Breast epithelium (tissue), 4 donors: ENCODE results near the gene OBSCN. TPM values are rescaled to one million over a fixed set of nuclear protein-coding genes. Genes with fewer than 3 reads are reported as not detected.

ENCODE experiments used
- DNase-seq, 2 donors: peaks; one replicate each; pipeline ENCODE4 v3.0.0-alpha.2; 2019; ENCODE audit warnings: low spot score in 2 of 2
- H3K27ac ChIP-seq, 2 donors: fragments of 200-600 bp; sonication (generic) in 1 of 2; one replicate each; pipeline ENCODE4 v1.5.1; 2016 to 2019; ENCODE audit warnings: mild to moderate bottlenecking in 1 of 2
- H3K27me3 ChIP-seq, 2 donors: fragments of 200-600 bp; sonication (generic) in 1 of 2; one replicate each; pipeline versions ENCODE4 v1.5.1 to v1.6.0; 2017 to 2019; ENCODE audit warnings: control low read depth in 1 of 2, mild to moderate bottlenecking in 1 of 2
- H3K36me3 ChIP-seq: fragments of 200-600 bp; one replicate; pipeline ENCODE4 v1.5.1; 2019
- H3K4me1 ChIP-seq, 2 donors: fragments of 200-600 bp; sonication (generic); one replicate each; pipeline ENCODE4 v1.5.1; 2016 to 2019; ENCODE audit warnings: control low read depth in 1 of 2
- H3K4me3 ChIP-seq, 3 donors: fragments of 200-600 bp; sonication (generic); 1 replicate in 2 of 3; 2 replicates in 1 of 3; pipeline ENCODE4 v1.5.1; 2016 to 2019; ENCODE audit warnings: mild to moderate bottlenecking in 3 of 3, moderate library complexity in 2 of 3
- H3K9me3 ChIP-seq, 2 donors: fragments of 200-600 bp; sonication (generic) in 1 of 2; one replicate each; pipeline ENCODE4 v1.5.1; 2016 to 2019; ENCODE audit warnings: control low read depth in 1 of 2
- CTCF ChIP-seq, 3 donors: fragments of 450-650 bp; IDR thresholded peaks; one replicate each; pipeline ENCODE4 v1.5.1; 2016 to 2017; ENCODE audit warnings: antibody characterized with exemption in 3 of 3, mild to moderate bottlenecking in 3 of 3, moderate library complexity in 3 of 3
- POLR2A ChIP-seq: fragments of 450-650 bp; IDR thresholded peaks from one replicate; pipeline ENCODE4 v1.6.1; 2016; ENCODE audit warnings: antibody characterized with exemption, mild to moderate bottlenecking, moderate library complexity
- POLR2AphosphoS5 ChIP-seq, 3 donors: sonication (generic); formaldehyde crosslinking; IDR thresholded peaks; one replicate each; pipeline ENCODE4 v1.6.1; 2017; ENCODE audit warnings: antibody characterized with exemption in 3 of 3
- intact Hi-C: fragments of 100-400 bp; cut with DNase I; formaldehyde crosslinking; loops from one replicate; pipeline ENCODE4 v1.15.1; 2023; ENCODE audit warnings: low total_unique reads
- total RNA-seq, 3 donors: library from RNA; depleted of rRNA; stranded (reverse); fragments of >200 nt; gene quantifications; one replicate each; pipeline ENCODE4 v1.1.0, GENCODE V29; 2016

The OBSCN gene
- total RNA-seq, 3 donors from 2014 or later: 3.0 to 40.0 (median 27.9) TPM

- intact Hi-C loops: no loop called here
- H3K4me1 ChIP-seq: peaks cover 0 to 4% of the 10 kb centered on the region in 2 donors
- peak overlapping the region; percentile 50 to 76 for H3K27ac ChIP-seq
- no peak overlapping the region for H3K4me3 ChIP-seq
- peak in 1 of 2 donors; percentile 59 for DNase-seq
- H3K27me3 ChIP-seq: no peaks in the 10 kb centered on the region
- no peaks in the 10 kb centered on the region for H3K9me3 ChIP-seq
- TF ChIP-seq POLR2A: no peak
- TF ChIP-seq POLR2AphosphoS5 (IDR thresholded peaks at IDR 0.05): peak in 2 of 3 donors; percentile 50 to 52
- H3K36me3 ChIP-seq: no peaks in the 10 kb centered on the region
These were observed 167.1 kb downstream of the OBSCN start for GRCh38 chr1:228374711-228375577.

GRCh38 chr1:228375578-228376261 lies 167.9 kb downstream of the OBSCN start:
- intact Hi-C loops: no loop called here
- peak overlapping the region; percentile 50 to 76 for H3K27ac ChIP-seq

GRCh38 chr1:228376262-228376628 lies 168.4 kb downstream of the OBSCN start:
- no peaks in the 10 kb centered on the region for H3K27me3 ChIP-seq
- intact Hi-C loops: no loop called here
- TF ChIP-seq POLR2AphosphoS5 (IDR thresholded peaks at IDR 0.05) (no peak), CTCF (IDR thresholded peaks at IDR 0.05) (no peak), POLR2A (no peak)
- DNase-seq: no peak
- H3K27ac ChIP-seq: peak overlapping the region in 1 of 2 donors; percentile 76
- peaks cover 0 to 4% of the 10 kb centered on the region in 2 donors for H3K4me1 ChIP-seq
- no peaks in the 10 kb centered on the region for H3K36me3 ChIP-seq
- no peaks in the 10 kb centered on the region for H3K9me3 ChIP-seq
- no peak overlapping the region for H3K4me3 ChIP-seq

More at GRCh38 chr1:228375578-228376261, 167.9 kb downstream of the OBSCN start:
- Histone ChIP-seq H3K9me3 (no peaks in the 10 kb centered on the region), H3K4me1 (peaks cover 0 to 4% of the 10 kb centered on the region in 2 donors), H3K4me3 (no peak overlapping the region), H3K27me3 (no peaks in the 10 kb centered on the region), H3K36me3 (no peaks in the 10 kb centered on the region)
- TF ChIP-seq POLR2AphosphoS5 (IDR thresholded peaks at IDR 0.05) (no peak), CTCF (IDR thresholded peaks at IDR 0.05) (no peak), POLR2A (no peak)
- no peak for DNase-seq

GRCh38 chr1:228376651-228377631 lies 169.1 kb downstream of the OBSCN start:
- intact Hi-C loops: no loop called here
- Histone ChIP-seq H3K27me3 (no peaks in the 10 kb centered on the region), H3K9me3 (no peaks in the 10 kb centered on the region), H3K4me1 (peaks cover 0 to 4% of the 10 kb centered on the region in 2 donors), H3K4me3 (no peak overlapping the region), H3K36me3 (no peaks in the 10 kb centered on the region), H3K27ac (peak overlapping the region in 1 of 2 donors; percentile 76)
- no peak for TF ChIP-seq POLR2A
- no peak for TF ChIP-seq POLR2AphosphoS5 (IDR thresholded peaks at IDR 0.05)
- no peak for TF ChIP-seq CTCF (IDR thresholded peaks at IDR 0.05)
- DNase-seq: no peak

GRCh38 chr1:228377664-228378089 lies 169.8 kb downstream of the OBSCN start:
- DNase-seq: no peak
- peak overlapping the region; percentile 43 to 80 (median 64) for H3K4me3 ChIP-seq
- H3K4me1 ChIP-seq: peaks cover 0 to 4% of the 10 kb centered on the region in 2 donors
- TF ChIP-seq POLR2AphosphoS5 (IDR thresholded peaks at IDR 0.05): no peak
- no peaks in the 10 kb centered on the region for H3K27me3 ChIP-seq
- H3K9me3 ChIP-seq: no peaks in the 10 kb centered on the region
- H3K27ac ChIP-seq: peak overlapping the region in 1 of 2 donors; percentile 74
- no peaks in the 10 kb centered on the region for H3K36me3 ChIP-seq
- intact Hi-C loops: loop anchor here (1.0 kb wide), 1 partner anchor 38 kb away; no protein-coding TSS in a partner anchor
